Measurements from ENCODE around the gene TRAP1.
"Not testable (repeated sequence)": the region's sequence is repeated elsewhere in the genome, so short reads cannot be mapped to it uniquely, and the experiment has no call there.

TRAP1 gene

DNA sequence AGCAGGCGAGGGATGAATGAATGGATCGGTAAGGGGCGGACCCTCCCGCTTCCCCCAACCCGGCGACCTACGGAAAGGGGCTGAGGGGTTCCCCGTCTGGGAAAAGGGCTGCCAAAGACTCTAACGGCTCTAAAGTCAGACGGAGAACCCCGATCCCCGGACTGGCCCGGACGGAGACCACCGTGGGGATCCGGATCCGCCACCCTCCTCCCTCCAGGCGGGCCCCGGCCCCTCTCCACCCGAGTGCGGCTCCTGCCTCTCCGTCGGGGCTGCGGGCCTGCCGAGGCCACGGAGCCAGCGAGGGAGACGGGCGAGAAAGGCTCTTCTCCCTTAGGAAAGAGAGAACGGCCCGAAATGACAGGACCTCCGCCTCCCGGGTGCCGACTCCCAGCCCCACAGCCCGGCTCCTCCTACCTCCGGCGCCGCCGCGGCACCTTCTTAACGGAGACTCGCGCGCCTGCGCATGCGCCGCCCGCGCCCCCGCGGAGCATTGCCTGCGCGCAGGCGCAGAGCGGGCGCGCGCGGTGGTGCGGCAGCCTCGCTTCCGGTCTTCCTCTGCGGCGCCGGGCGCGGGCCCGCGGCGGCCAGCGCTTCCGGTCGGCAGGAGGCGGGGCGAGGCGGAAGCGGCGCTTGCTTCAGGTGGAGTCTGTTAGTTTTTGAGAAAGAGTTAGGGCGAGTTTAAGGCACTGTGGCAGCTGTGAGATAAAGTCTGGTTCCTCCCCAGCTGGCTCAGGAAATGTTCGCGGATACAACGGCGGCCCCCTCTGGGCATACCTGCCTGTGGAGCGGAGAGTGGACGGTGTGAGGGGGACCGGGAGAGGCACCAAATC is 106.0 kb downstream of the TRAP1 start, which contains the start of gene SLX4:
SLX4 (minus strand) TSS at position 461 of the 830 bp plus-strand sequence. CDS start 2,642 bp downstream, outside the sequence.
- peak; percentile 83 for DNase-seq (ENCODE audit: low read depth)

DNA sequence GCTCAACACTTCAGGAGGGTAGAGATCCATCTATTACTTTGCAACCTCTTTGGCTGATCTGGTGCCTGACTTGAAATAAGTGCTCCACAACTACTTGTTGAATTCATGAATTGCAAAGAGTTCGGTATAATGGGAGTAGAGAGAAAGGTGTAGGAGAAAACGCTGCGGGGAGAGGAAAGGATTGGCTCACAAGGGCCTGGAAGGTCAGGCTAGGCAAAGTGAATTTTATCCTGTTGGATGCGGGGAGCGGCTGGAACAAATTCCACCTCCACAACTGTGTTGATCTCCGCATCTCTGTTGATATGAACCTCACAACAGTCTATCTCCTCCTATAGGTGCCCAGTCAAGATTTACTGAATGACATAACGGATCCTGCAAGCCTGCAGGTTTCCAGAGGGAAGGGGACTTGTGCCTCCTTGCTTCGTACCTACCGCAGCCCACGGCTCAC is 106.6 kb downstream of the TRAP1 start:
- DNase-seq (ENCODE audit: low read depth), result no peak

DNA sequence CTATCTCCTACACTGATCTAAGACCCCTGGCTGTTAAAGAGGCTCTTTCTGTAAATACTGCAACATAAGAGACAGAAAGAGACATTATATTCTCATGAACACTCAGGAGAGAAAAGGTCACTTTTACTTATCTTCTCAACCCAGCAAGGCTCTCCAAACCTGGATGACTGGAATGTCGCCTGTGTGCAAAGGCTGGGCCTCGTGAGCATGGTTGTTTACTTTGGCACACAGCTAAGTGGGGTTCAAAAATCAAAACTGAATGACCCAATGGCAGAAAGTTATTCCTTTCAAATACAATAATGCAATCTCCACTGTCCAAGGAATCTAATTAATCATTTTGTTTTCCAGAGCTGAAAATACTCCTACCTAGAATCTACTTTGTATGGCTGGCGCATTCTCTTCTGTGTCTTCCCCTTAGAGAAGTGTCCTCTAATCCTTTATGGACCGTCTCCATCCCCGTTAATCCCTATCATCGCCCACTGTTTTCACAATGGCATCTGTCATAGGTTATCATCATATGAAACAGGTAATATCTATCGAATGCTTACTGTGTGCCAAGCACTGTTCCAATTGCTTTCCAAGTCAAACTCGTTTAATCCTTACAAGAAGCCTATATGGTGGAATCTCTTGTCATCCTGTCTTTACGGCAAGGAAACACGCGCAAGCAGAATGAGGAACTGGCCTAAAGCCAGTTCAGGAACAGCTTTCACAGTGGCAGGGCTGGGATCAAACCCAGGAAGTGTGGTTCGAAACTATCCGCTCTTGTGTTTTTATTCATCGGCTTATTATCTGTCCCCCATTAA is 107.2 kb downstream of the TRAP1 start:
- DNase-seq (ENCODE audit: low read depth), result no peak

DNA sequence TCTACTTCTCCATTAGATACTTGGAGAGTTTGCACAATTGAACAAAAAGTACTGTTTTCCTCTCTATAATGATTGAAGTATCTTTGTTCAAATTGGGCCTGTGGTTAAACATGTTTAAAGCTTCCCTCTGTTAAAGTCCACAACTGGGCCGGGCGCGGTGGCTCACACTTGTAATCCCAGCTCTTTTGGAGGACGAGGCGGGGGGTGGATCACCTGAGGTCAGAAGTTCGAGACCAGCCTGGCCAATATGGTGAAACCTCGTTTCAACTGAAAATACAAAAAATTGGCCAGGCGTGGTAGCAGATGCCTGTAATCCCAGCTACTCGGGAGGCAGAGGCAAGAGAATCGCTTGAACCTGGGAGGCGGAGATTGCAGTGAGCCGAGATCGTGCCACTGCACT is 108.3 kb downstream of the TRAP1 start:
- not testable (repeated sequence) for DNase-seq (ENCODE audit: low read depth)

DNA sequence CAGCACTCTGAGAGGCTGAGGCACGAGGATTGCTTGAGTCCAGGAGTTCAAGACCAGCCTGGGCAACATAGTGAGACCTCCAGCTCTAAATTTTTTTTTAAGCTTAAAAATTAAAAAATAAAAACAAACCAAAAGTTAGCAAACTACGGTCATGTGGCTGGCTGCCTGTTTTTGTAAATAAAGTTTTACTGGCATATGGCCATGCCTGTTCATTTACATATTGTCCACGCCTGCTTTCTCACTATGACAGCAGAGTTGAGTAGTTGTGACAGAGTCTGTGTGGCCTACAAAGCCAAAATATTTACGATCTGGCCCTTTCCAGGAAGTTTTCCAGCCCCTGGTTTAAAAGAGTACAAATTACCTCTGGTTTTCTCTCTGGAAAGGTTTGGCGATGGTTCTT is 109.3 kb downstream of the TRAP1 start:
- no peak for DNase-seq (ENCODE audit: low read depth)

All from T-helper 22 cell (primary cell).